ENCODE results near the gene SV2B.

SV2B gene

DNA sequence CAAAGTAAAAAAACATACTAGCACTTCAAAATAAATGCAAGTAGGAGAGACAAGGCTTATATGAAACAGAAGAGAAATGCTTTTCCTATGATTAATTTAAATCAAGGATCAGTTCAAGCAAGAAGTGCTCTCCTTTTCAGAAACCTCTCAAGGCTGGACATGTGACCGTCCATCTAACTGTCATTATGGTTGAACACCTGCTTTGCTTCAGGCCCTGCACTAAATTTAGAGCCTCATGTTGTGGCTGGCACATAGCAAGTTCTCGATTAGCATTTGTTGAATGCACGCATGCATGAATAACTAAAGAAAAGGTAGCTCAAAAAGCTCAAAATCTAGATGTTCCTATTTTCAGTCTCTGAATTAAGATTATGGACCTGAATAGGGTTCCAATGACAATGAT is 82.0 kb downstream of the SV2B start:
- no peak for DNase-seq (ENCODE audit: low read depth)
- TF ChIP-seq, protein P1, sequence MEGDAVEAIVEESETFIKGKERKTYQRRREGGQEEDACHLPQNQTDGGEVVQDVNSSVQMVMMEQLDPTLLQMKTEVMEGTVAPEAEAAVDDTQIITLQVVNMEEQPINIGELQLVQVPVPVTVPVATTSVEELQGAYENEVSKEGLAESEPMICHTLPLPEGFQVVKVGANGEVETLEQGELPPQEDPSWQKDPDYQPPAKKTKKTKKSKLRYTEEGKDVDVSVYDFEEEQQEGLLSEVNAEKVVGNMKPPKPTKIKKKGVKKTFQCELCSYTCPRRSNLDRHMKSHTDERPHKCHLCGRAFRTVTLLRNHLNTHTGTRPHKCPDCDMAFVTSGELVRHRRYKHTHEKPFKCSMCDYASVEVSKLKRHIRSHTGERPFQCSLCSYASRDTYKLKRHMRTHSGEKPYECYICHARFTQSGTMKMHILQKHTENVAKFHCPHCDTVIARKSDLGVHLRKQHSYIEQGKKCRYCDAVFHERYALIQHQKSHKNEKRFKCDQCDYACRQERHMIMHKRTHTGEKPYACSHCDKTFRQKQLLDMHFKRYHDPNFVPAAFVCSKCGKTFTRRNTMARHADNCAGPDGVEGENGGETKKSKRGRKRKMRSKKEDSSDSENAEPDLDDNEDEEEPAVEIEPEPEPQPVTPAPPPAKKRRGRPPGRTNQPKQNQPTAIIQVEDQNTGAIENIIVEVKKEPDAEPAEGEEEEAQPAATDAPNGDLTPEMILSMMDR (IDR thresholded peaks at IDR 0.05; ENCODE audit: low read depth, low read length, missing control alignments), result no peak
- H3K4me3 ChIP-seq (ENCODE audit: low read depth, low read length), result no peak overlapping the region

DNA sequence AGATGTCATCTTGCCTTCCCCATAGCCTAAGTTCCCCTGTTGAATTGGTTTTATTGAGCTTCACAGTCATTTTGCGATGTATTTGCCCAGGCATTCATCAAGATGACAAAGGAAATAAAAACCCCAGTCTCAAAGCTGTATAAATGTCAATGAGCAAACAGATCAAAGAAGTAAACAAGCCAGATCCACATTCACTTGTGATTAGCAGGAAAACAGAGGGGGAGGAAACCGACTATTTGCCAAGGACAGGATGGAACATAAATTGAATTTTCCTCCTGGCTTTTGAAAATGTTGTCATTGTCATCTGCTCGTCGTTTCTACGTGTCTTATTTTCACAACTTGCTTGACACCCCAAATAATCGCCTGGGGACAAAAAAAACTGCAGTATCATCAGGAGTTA is 83.5 kb downstream of the SV2B start:
- TF ChIP-seq, protein P1 (IDR thresholded peaks at IDR 0.05; ENCODE audit: low read depth, low read length, missing control alignments), result no peak
- no peak for DNase-seq (ENCODE audit: low read depth)
- H3K4me3 ChIP-seq (ENCODE audit: low read depth, low read length), result no peak overlapping the region

DNA sequence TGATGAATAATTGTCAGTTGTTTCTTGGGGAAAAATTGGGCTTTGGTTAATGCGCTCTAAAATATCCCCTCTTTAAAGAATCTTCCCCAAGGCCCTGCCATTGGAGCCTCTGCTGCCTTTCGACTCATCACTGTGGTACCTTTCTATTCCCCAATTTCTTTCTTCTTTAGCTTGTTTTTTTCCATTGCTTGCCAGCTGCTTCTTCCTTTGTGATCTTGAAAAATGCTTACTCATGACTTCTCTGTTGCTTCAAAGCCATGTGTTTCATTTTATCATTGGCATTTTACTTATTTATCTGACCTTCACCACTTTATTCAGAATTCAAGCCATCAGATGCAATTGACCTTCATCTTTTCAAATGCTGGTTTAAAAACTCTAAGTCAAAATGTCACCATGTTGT is 84.4 kb downstream of the SV2B start:
- DNase-seq (ENCODE audit: low read depth), result no peak
- no peak overlapping the region for H3K4me3 ChIP-seq (ENCODE audit: low read depth, low read length)
- TF ChIP-seq, protein P1 (IDR thresholded peaks at IDR 0.05; ENCODE audit: low read depth, low read length, missing control alignments), result no peak

DNA sequence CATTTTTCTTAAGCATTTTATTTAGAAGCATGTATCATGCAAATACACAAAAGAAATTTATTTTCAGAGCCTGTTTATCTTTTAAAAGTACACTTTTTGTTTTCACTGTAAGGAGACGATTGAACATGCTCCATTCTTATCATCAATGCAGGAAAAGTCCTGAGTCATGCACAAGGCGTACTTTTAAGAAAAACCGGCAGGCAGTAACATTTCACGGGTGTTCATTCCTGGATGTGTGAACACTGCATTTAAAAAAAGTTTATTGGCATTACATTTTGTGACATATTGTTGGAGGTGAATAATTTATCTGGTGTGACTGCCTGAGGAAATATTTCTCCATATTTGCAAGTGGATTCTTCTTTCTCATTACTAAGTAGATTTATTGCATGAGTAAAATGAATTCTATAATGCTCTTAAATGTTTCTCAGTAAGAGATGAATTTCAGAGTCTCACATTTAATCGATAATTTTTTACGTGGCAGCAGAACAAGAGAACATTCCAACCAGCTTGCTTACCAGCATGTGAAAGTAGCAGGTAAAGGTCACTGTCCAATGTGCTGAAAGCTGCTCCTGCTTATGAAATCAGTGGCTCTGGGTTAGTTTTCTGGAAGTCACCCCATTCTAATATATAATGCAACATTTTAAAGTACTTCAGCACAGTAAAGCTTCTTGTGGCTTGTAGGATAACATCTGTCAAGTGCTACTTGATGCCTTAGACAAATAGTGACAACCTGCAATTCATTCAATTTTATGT is 87.0 kb downstream of the SV2B start:
- no peak for DNase-seq (ENCODE audit: low read depth)
- TF ChIP-seq, protein P1 (IDR thresholded peaks at IDR 0.05; ENCODE audit: low read depth, low read length, missing control alignments), result no peak
- no peak overlapping the region for H3K4me3 ChIP-seq (ENCODE audit: low read depth, low read length)

DNA sequence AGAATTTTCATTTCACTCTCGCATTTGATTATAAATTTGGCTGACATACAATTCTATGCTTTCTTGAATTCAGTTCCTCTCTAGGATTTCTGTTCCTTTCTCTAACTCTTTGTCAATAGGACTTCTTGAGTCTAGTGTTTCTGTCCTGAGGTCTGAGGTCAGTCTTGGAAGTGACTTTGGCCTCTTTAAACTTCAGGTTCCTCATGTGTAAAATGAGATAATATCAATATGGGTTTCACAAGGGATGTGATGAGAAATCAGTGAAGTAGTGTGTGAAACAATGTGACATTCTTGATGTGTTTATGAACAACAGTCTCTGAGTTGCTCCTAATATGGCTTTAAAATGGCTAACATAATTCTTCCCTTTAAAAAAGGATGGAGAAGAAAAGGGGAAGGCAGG is 92.2 kb downstream of the SV2B start:
- no peak overlapping the region for H3K4me3 ChIP-seq (ENCODE audit: low read depth, low read length)
- TF ChIP-seq, protein P1 (IDR thresholded peaks at IDR 0.05; ENCODE audit: low read depth, low read length, missing control alignments), result no peak
- DNase-seq (ENCODE audit: low read depth), result no peak

DNA sequence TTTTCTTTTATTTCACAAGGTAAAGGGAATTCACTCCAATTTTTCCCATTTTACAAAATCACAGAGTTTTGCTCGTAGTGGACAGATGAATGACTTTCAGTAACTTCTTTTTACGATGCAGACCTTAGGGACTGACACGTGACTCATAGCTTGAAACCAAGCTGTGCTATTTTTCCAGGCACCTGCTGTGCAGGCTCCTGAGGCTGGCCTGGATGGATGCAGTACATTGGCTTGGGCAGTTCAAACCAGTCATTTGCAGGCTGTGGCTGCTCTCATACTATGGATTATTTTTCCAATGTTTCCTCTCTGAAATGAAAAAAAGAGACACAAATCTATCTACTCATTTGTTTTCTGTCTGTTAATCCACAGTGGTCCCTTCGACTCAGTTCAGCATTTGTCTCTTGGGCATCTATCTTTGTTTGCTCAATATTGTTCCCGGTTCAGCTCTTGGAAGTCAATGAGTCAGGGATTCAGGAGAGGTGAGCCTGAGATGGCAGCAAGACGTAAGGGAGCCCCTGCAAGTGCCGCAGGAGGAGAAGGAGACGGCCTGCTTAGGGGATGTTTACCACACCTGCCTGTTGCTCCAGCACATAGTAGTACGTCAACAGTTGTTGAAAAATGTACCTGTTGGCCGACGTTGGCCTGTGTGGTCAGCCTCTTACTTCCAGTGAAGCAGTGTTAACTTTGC is 92.8 kb downstream of the SV2B start:
- no peak for DNase-seq (ENCODE audit: low read depth)
- H3K4me3 ChIP-seq (ENCODE audit: low read depth, low read length), result no peak overlapping the region
- TF ChIP-seq, protein P1 (IDR thresholded peaks at IDR 0.05; ENCODE audit: low read depth, low read length, missing control alignments), result no peak

DNA sequence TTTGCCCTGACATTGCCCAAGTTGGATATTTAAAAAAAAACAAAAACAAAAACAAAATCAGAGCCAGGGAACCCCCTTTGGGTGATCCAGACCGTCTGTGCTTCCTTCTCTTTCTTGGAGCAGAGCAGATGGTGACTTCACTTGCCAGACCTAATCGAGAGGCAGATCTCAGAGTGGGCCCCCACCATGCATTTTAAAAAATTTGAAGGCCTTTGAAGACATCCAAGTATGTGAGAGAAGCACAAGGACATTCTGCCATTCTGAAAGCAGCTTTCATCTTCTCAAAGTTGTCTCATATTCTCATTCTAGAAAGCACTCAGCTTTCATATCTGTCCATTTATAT is 93.3 kb downstream of the SV2B start:
- no peak overlapping the region for H3K4me3 ChIP-seq (ENCODE audit: low read depth, low read length)
- TF ChIP-seq, protein P1 (IDR thresholded peaks at IDR 0.05; ENCODE audit: low read depth, low read length, missing control alignments), result no peak
- DNase-seq (ENCODE audit: low read depth), result no peak

All from GM12864 (cell line).